GM12892 (cell line): ENCODE measurements around the gene CMTM8.

Experiments
- POLR2A ChIP-seq: IDR thresholded peaks from 2 replicates; pipeline ENCODE4 v1.6.1; 2011; ENCODE audit warnings: low read depth, low read length, control low read depth
- POLR2AphosphoS5 ChIP-seq: IDR thresholded peaks from 2 replicates; pipeline ENCODE4 v1.6.1; 2011; ENCODE audit warnings: low read depth, low read length, control low read depth

- TF ChIP-seq POLR2AphosphoS5 (no peak), POLR2A (no peak)
These were observed 6.7 kb downstream of the CMTM8 start for GRCh38 chr3:32245200-32245599.
